GM19240 (cell line): ENCODE results near the gene PTBP1.
"Not testable (repeated sequence)": the region's sequence is repeated elsewhere in the genome, so short reads cannot be mapped to it uniquely, and the experiment has no call there.

Experiments
- DNase-seq: peaks from one replicate; pipeline ENCODE4 v3.0.0; 2011; ENCODE audit warnings: low spot score; ENCODE audit not compliant: insufficient read length

PTBP1 gene

DNA sequence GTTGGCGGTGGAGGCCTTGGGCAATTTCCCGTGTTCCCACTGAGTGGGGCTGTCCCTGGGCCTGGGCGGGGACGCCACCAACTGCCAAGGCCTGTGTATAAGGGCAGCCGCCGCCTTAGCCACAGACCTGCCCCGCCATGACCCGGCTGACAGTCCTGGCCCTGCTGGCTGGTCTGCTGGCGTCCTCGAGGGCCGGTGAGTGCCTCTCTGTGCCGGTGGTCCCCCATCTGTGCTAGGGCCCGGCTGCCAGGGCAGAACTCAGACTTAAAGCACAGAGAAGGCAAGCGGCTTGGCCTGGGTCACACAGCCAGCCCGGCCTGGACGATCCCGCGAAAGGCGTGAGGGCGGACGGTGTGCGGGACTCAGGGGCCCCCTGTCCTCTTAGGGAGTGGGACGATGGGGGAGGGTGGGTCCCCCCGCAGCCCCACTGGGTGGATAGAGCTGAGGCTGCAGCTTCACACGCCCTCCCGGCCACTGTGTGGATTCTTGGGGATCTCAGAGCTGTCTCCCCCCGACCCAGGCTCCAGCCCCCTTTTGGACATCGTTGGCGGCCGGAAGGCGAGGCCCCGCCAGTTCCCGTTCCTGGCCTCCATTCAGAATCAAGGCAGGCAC, 30.6 kb downstream of the PTBP1 start, which contains the start of gene AZU1:
Gene AZU1, plus strand, starts transcription at position 128 of the 612 bp plus-strand sequence. Its CDS starts 10 bp downstream, at position 138.
- DNase-seq: no peak

DNA sequence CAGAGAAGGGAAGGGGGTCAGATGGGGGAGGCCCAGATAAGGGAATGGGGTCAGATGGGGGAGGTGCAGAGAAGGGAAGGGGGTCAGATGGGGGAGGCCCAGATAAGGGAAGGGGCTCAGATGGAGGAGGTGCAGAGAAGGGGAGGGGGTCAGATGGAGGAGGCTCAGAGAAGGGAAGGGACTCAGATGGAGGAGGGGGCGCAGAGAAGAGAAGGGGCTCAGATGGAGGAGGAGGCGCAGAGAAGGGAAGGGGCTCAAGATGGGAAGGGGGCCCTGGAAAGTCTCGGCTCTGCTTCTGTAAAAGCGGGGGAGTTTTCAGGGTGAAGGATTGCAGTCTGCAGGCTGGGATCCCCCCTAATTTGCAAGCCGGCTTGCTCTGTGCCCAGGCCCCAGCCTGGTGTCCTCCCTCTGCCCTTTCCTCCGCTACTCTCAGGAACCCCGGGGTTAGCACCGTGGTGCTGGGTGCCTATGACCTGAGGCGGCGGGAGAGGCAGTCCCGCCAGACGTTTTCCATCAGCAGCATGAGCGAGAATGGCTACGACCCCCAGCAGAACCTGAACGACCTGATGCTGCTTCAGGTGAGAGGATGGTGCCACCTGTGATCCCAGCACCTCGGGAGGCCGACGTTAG, 32.0 kb downstream of the PTBP1 start:
- no peak for DNase-seq

- no peak for DNase-seq
Observed at GRCh38 chr19:831407-832369, 34.4 kb downstream of the PTBP1 start.

- no peak for DNase-seq
Observed at GRCh38 chr19:834216-834615, 37.0 kb downstream of the PTBP1 start.

DNA sequence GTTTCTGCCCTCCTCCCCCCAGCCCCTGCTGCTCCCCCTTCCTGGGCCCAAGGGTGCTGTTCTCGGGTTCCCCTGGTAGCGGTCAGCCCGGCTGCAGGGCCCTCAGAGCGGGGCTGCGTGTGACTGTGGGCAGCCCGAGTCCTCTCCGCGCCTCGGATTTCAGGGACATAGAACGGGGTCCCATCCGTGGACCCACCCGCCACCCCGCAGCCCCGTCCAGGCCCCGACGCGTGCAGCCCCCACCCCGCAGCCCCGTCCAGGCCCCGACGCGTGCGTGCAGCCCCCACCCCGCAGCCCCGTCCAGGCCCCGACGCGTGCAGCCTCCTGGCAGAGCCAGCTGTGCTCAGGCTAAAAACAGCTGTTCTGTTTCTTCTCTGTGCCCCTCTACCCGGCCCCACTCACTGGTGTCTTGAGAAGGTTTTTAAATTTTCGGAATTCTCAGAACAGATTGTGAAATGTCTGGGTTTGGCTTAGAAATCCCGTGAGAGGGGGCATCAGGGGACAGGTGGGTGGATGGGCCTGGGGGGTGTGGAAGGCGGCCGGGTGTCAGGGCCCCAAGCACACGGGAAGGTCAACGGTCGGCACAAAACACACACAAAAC, 38.1 kb downstream of the PTBP1 start:
- DNase-seq: no peak

DNA sequence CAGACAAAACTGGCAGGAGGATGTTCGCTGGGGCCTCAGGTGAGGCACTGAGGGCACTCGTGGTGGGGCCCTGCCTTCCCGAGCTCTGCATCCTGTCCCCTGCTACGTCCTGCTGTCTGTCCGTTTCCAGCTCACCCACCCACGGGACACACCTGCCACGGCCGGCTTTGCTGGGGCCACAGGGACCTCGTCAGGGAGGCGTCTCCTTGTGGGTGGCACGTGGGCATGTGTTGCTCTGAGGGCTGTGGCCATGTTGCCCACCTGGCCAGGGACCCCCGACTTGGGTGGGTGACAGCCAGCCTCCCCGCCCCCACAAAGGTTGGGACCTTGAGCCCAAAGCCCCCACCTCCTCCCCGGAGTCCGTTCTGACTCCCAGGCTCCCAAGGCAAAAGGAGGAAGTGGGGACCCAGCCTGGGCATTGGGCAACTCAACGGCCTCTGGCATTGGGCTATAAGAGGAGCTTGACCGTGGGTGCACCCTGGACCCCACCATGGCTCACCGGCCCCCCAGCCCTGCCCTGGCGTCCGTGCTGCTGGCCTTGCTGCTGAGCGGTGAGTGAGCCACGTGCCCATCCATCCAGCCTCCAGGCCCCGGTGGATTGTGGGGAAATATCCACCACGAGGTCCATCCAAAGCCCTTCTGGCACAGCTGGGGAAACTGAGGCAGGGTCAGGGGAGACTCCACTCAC, 43.4 kb downstream of the PTBP1 start, which contains the start of gene PRTN3:
Gene PRTN3, plus strand, starts transcription at position 481 of the 688 bp plus-strand sequence. Its CDS starts 10 bp downstream, at position 491.
- no peak for DNase-seq

DNA sequence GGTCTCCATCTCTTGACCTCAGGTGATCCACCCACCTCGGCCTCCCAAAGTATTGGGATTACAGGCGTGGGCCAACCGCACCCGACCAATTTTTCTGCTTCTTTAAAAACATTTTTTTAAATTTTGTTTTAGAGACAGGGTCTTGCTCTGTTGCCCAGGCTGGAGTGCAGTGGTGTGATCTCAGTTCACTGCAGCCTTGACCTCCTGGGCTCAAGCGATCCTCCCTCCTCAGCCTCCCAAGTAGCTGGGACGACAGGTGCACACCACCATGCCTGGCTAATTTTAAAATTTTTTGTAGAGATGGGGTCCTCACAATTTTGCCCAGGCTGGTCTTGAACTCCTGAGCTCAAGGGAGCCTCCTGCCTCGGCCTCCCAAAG, 45.5 kb downstream of the PTBP1 start:
- not testable (repeated sequence) for DNase-seq

- DNase-seq: no peak
Observed at GRCh38 chr19:843180-843835, 46.1 kb downstream of the PTBP1 start.

DNA sequence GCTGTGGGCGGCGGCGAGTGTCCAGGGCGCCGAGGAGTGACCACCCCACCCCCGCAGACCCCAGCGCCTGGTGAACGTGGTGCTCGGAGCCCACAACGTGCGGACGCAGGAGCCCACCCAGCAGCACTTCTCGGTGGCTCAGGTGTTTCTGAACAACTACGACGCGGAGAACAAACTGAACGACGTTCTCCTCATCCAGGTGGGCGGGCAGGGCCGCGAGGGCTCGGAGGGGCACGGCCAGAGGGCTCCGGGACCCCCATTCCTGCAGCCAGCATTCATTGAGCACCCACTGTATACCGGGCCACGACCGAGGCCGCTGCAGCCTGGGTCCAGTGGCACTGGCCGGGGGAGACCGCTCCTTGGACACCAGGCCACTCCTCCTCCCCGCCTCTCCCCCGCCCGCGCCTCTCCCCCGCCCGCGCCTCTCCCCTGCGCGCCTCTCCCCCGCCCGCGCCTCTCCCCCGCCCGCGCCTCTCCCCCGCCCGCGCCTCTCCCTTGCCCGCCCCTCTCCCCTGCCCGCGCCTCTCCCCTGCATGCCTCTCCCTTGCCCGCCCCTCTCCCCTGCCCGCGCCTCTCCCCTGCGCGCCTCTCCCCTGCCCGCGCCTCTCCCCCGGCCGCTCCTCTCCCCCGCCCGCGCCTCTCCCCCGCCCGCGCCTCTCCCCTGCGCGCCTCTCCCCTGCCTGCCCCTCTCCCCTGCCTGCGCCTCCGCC, 46.7 kb downstream of the PTBP1 start:
- DNase-seq: no peak

- DNase-seq: no peak
Observed at GRCh38 chr19:844546-844971, 47.3 kb downstream of the PTBP1 start.

DNA sequence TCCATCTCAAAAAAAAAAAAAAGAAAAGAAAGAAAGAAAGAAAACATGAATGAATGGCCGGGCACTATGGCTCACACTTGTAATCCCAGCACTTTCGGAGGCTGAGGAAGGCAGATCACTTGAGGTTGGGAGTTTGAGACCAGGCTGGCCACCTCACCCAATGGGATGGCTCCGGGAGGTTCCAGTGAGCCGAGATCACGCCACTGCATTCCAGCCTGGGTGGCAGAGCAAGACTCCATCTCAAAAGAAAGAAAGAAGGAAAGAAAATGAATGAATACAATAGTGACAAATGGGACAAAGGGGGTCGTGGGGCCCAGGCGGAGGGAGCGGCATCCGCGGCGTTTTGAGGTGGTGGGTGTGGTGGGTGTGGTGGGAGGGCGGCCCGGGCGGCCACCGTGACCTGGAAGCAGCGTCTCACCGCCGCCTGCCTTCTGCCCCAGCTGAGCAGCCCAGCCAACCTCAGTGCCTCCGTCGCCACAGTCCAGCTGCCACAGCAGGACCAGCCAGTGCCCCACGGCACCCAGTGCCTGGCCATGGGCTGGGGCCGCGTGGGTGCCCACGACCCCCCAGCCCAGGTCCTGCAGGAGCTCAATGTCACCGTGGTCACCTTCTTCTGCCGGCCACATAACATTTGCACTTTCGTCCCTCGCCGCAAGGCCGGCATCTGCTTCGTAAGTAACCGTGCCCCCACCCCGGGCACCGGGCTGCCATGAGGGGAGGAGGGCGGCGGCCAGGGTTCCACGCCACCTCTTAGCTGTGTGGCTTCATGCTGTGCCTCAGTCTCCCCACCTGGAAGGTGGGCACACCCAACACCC, 48.7 kb downstream of the PTBP1 start:
- no peak for DNase-seq

DNA sequence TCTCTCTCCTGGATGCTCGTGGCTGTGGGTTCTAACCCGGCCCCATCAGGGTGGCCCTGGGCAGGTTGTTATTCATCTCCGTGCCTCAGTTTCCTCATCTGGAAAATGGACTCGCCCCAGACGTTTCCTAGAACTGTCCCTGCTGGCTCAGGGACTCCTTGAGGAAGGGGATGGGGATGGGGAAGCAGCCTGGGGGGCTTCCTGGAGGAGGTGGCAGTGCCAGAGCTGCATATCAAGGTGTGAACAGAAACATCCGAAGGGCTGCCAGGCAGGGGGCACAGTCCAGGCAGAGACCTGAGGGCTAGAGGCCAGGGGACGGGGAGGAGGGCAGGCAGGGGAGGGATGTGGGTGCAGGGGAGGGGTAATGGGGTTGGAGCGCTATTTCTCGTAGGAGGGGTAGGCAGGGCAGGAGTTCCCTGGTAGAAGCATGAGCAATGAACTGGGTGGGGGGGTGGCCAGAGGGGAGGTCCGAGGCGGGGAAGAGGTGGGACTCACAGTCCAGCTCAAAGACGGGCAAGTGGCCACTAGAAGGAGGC, 51.2 kb downstream of the PTBP1 start:
- DNase-seq: no peak

- DNase-seq: not testable (repeated sequence)
Observed at GRCh38 chr19:849195-849594, 51.9 kb downstream of the PTBP1 start.

DNA sequence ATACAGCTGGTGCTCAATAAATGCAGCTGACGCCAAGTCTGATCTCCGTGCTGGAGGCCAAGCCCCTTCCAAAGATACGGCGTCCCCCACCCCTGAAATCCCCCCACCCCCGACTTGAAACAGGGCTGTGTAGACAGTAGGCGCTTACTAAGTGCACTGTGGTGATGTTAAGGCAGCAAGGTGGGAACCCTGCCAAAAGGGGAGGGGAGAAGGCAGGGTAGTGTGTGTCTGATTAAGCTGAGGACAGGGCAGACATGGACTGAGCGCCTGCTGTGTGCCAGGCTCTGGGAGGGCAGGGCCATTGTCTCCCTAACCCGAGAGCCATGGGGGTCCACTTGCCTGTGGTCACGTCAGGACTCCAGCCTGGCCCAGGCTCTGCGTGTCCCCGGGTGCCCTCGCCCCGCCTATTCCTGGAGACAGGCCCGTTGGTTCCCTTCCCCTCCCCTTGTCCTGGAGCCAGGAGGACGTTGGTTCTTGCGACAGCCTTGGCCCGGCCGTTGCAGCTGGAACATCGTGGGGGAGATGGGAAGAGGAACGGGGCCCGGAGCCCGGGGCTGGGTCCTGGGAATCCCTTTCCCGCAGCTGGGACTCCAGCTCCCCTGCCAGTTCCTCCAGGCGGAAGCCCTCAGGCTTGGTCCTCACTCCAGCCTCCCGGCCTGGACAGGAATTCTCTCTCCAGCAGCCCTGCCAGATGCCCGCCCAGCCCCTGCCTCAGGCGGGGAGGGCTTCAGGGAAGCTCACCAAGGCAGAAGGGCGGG, 53.1 kb downstream of the PTBP1 start:
- DNase-seq: no peak

DNA sequence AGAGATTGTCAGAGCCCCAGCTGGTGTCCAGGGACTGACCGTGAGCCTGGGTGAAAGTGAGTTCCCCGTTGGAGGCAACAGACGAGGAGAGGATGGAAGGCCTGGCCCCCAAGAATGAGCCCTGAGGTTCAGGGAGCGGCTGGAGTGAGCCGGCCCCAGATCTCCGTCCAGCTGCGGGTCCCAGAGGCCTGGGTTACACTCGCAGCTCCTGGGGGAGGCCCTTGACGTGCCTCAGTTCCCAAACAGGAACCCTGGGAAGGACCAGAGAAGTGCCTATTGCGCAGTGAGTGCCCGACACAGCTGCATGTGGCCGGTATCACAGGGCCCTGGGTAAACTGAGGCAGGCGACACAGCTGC, 53.7 kb downstream of the PTBP1 start:
- DNase-seq: no peak

- DNase-seq: no peak
Observed at GRCh38 chr19:852136-853013, 55.1 kb downstream of the PTBP1 start, which contains the start of gene ELANE. TSS of gene ELANE (plus strand) at chr19:852303. CDS start at chr19:852329, 26 bp downstream.

DNA sequence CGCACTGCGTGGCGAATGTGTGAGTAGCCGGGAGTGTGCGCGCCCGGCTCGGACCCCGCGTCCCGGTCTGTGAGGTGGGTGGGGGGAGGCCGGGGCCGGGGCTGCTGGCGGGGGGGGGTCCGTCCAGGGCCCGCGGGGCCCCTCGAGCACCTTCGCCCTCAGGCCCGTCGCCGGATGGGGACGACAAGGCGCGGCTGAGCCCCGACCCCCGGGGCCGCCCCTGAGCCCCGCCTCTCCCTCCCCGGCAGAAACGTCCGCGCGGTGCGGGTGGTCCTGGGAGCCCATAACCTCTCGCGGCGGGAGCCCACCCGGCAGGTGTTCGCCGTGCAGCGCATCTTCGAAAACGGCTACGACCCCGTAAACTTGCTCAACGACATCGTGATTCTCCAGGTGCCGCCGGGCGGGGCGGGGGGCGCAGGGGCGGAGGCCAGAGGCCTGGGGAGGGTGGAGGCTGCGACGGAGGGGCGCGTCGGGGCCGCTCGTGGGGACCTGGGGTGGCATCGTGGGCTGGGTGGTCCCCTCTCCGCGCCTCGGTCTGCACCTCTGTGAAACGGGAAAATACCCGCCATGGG, 55.8 kb downstream of the PTBP1 start:
- no peak for DNase-seq
